Natural killer cell treated with Interleukin-12 subunit alpha and Interleukin-12 subunit beta and Interleukin-15 and Interleukin-18, amount 100 ng/mL, for 72 hours (primary cell): Measurements from ENCODE around the gene CMTM8. TPM values are rescaled to one million over a fixed set of nuclear protein-coding genes. Genes with fewer than 3 reads are reported as not detected.
A peak's percentile ranks its signal among the peaks of the same experiment; 100 is the strongest.

Experiments used
- ATAC-seq, 2 donors: fragments of 150-1000 bp; cut with Tn5 transposase in 1 of 2; sonication (Bioruptor Pico), chemical (Tn5 transposase) in 1 of 2; 2 replicates each; pipeline ENCODE4 v1.10.0; 2021
- DNase-seq: peaks from one replicate; pipeline ENCODE4 v3.0.0; 2022; ENCODE audit warnings: low spot score
- H3K27ac Mint-ChIP-seq, 2 donors: 1 replicate in 1 of 2; 2 replicates in 1 of 2; pipeline ENCODE4 v1.8.0; 2022; ENCODE audit warnings: mixed read lengths in 2 of 2, mild to moderate bottlenecking in 1 of 2, moderate library complexity in 1 of 2
- H3K27me3 Mint-ChIP-seq, 2 donors: 1 replicate in 1 of 2; 2 replicates in 1 of 2; pipeline ENCODE4 v1.8.0; 2022; ENCODE audit warnings: mixed read lengths in 2 of 2
- H3K36me3 Mint-ChIP-seq: one replicate; pipeline ENCODE4 v1.8.0; 2022; ENCODE audit warnings: mixed read lengths
- H3K4me1 Mint-ChIP-seq, 2 donors: 1 replicate in 1 of 2; 2 replicates in 1 of 2; pipeline ENCODE4 v1.8.0; 2022; ENCODE audit warnings: low read depth in 2 of 2, mixed read lengths in 2 of 2, mild to moderate bottlenecking in 1 of 2
- H3K4me3 Mint-ChIP-seq: one replicate; pipeline ENCODE4 v1.8.0; 2022; ENCODE audit warnings: mixed read lengths
- H3K9me3 Mint-ChIP-seq: 2 replicates; pipeline ENCODE4 v1.8.0; 2022; ENCODE audit warnings: mixed read lengths
- total RNA-seq, 2 donors: library from RNA; stranded (reverse); gene quantifications; one replicate each; pipeline ENCODE4 v1.2.3, GENCODE V29; 2022

The CMTM8 gene
- total RNA-seq, 2 donors from 2014 or later = 0.36 to 0.48 TPM

DNA sequence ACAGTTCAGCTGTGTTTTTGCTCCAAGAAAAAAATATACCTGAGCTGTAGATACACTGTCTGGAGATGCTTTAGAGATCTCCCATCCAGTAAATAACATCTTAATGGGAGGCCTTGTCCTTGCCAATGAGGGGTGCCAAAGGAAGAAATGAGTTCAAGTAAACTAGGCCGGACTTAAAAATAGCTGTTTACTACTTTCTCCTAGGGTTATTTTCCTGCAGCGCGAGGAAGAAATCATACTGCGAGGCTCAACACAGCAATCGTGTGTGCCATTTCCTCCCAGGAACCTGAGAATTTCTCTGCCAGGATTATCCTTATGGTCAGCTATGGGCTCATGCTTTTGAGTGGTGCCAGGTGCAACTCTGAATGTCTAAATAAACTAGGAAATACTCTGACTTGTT, 71.9 kb downstream of the CMTM8 start:
- H3K9me3 Mint-ChIP-seq = no peaks in the 10 kb centered on the region
- ATAC-seq (no peak), DNase-seq (no peak)
- no peak overlapping the region for H3K4me3 Mint-ChIP-seq
- no peak overlapping the region for H3K27ac Mint-ChIP-seq
- peaks cover 7 to 13% of the 10 kb centered on the region in 2 donors for H3K27me3 Mint-ChIP-seq
- H3K4me1 Mint-ChIP-seq = peaks cover 8 to 9% of the 10 kb centered on the region in 2 donors
- H3K36me3 Mint-ChIP-seq = no peaks in the 10 kb centered on the region

DNA sequence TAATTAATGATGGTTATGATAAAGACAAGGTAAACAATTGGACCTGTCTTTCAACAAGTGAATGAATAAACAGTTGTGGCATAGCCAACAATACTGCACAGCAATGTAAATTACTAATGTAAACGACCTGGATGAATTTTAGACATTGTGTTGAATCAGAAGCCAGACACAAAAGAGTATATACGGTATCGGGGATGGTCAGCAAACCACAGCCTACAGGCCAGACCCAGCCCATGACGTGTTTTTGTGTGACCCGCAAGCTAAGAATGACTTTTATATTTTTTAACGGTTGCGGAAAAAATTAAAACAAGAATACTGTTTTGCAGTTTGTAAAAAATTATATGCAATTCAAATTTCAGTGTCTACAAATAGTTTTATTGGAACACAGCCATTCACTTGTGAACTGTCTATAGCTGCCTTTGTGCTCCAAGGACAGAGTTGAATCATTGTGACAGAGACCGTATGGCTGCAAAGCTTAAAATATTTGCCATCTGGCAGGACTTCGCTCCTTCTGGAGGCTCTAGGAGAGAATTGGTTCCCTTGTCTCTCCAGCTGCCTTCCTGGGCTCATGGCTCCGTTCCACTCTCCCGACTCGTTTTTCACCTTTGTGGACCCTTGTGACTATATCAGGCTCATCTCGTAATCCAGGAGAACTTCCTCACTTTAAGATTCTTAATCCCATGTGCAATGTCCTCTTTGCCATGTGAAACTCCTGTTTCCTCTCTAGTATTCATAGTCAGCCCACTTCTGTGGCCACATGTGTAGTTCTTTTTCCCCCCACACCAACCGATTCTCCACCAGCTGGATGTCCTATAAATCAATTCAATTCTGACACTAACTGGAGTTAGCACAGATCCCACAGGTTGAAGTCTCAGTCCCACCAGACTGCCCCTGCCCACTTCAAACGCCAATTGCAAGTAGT, 72.7 kb downstream of the CMTM8 start:
- Mint-ChIP-seq H3K27ac (no peak overlapping the region), H3K36me3 (no peaks in the 10 kb centered on the region), H3K4me1 (peaks cover 8 to 9% of the 10 kb centered on the region in 2 donors)

GRCh38 chr3:32312251-32312650, 73.8 kb downstream of the CMTM8 start:
- no peak overlapping the region for H3K4me3 Mint-ChIP-seq
- no peak for DNase-seq
- H3K27me3 Mint-ChIP-seq = peaks cover 6 to 11% of the 10 kb centered on the region in 2 donors
- peaks cover 8 to 9% of the 10 kb centered on the region in 2 donors for H3K4me1 Mint-ChIP-seq
- H3K36me3 Mint-ChIP-seq = no peaks in the 10 kb centered on the region
- no peaks in the 10 kb centered on the region for H3K9me3 Mint-ChIP-seq
- no peak overlapping the region for H3K27ac Mint-ChIP-seq
- no peak for ATAC-seq

More for the DNA sequence above, 72.7 kb downstream of the CMTM8 start:
- Mint-ChIP-seq H3K27me3 (peaks cover 7 to 13% of the 10 kb centered on the region in 2 donors), H3K9me3 (no peaks in the 10 kb centered on the region), H3K4me3 (no peak overlapping the region)
- ATAC-seq (no peak), DNase-seq (no peak)

- H3K36me3 Mint-ChIP-seq = no peaks in the 10 kb centered on the region
- H3K4me3 Mint-ChIP-seq = no peak overlapping the region
- H3K27ac Mint-ChIP-seq = peak overlapping the region in 1 of 2 donors; percentile 30
- ATAC-seq = no peak
- H3K27me3 Mint-ChIP-seq = peaks cover 6 to 8% of the 10 kb centered on the region in 2 donors
- H3K9me3 Mint-ChIP-seq = no peaks in the 10 kb centered on the region
- peaks cover 8 to 9% of the 10 kb centered on the region in 2 donors for H3K4me1 Mint-ChIP-seq
- no peak for DNase-seq
Measured at GRCh38 chr3:32313169-32313568, 74.7 kb downstream of the CMTM8 start.

GRCh38 chr3:32313723-32314473, 75.4 kb downstream of the CMTM8 start:
- Mint-ChIP-seq H3K4me3 (peak overlapping the region; percentile 29), H3K9me3 (no peaks in the 10 kb centered on the region), H3K36me3 (no peaks in the 10 kb centered on the region), H3K4me1 (peaks cover 8 to 9% of the 10 kb centered on the region in 2 donors), H3K27ac (peak overlapping the region in 1 of 2 donors; percentile 30), H3K27me3 (peaks cover 6 to 8% of the 10 kb centered on the region in 2 donors)
- ATAC-seq (peak; percentile 15 to 44), DNase-seq (no peak)

DNA sequence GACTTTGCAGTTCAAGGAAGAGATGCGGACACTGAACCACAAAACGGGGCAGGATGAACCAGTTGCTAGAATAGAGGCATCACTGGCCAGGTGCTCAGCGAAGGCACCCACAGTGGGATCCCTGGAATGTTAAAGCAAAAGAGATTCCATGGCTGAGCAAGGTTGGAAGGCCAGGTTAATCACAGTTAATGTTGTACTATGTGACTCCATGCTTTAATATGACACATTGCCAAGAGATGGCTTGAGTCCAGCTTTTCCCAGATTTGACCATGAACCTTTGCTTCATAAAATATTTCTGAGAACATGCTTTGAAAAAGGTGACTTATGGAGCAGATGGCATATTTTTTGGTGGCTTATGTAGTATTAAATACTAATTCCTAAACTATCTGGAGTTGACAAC, 77.0 kb downstream of the CMTM8 start:
- DNase-seq (no peak), ATAC-seq (no peak)
- no peak overlapping the region for H3K27ac Mint-ChIP-seq
- no peaks in the 10 kb centered on the region for H3K36me3 Mint-ChIP-seq
- no peaks in the 10 kb centered on the region for H3K9me3 Mint-ChIP-seq
- peaks cover 9 to 13% of the 10 kb centered on the region in 2 donors for H3K27me3 Mint-ChIP-seq
- peaks cover 8 to 9% of the 10 kb centered on the region in 2 donors for H3K4me1 Mint-ChIP-seq
- H3K4me3 Mint-ChIP-seq = no peak overlapping the region

DNA sequence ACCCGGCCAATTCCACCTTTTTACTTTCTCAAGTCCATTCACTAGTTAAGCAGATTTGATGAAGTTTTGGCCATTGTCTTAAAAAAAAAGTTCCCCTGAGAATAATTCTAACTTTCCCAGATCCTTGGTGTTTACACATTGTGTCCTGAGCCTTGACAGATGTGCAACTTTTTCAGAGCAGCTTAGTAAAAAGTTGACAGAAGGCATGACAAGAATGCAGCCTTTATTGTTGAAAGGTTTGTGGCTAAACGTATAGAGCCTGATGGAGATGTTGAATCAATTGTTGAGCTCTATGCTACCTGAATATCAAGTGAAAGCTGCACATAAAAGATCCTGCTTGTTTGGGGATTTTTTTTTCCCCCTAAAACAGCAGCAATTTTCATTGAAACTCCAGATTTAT, 77.8 kb downstream of the CMTM8 start:
- Mint-ChIP-seq H3K36me3 (no peaks in the 10 kb centered on the region), H3K4me3 (no peak overlapping the region), H3K4me1 (peaks cover 9 to 10% of the 10 kb centered on the region in 2 donors), H3K9me3 (no peaks in the 10 kb centered on the region), H3K27ac (no peak overlapping the region), H3K27me3 (peaks cover 13% of the 10 kb centered on the region in 2 donors)
- no peak for DNase-seq
- no peak for ATAC-seq

DNA sequence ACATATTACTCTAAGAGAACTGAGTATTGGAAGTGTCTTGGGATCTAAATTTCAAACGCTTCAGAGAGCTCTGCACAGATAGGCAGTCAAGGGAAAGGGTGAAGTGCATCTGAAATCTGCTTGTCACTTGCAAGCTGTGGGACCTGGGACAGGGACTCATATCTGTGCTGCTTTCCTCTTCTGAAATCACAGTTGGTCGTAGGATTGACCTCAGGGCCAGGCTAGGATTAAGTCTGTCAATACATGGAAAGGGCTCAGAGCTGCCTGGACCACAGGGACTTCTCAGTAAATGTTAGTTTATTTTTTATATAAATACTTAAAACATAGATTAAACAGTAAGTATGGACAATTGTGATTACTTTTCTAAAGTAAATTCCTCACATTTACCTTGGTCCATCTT, 78.5 kb downstream of the CMTM8 start:
- no peak for DNase-seq
- Mint-ChIP-seq H3K9me3 (no peaks in the 10 kb centered on the region), H3K36me3 (no peaks in the 10 kb centered on the region), H3K27me3 (peaks cover 13% of the 10 kb centered on the region in 2 donors), H3K4me3 (no peak overlapping the region), H3K4me1 (peaks cover 9 to 10% of the 10 kb centered on the region in 2 donors), H3K27ac (no peak overlapping the region)
- ATAC-seq = no peak

DNA sequence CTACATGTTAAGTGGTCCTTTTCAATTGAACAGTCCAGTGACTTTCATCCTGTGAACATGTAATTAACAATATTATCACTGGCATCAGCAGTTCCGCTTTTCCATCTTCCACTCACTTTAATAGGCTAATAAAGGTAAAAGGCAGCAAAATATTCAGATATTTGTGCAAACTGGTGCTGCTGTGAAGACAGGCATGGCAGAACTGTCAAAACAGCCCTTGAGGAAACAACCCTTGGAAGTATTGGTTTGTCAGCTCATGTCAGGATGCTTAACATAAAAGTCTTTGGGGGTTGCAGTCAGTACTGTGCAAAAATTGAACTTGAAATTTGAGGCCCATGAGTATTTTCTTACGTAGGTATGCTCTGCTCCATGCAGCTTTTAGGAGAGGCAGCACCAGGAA, 81.1 kb downstream of the CMTM8 start:
- Mint-ChIP-seq H3K4me3 (no peak overlapping the region), H3K27me3 (peaks cover 5 to 9% of the 10 kb centered on the region in 2 donors), H3K27ac (no peak overlapping the region), H3K9me3 (no peaks in the 10 kb centered on the region), H3K4me1 (peaks cover 0 to 2% of the 10 kb centered on the region in 2 donors), H3K36me3 (no peaks in the 10 kb centered on the region)
- ATAC-seq (no peak), DNase-seq (no peak)

- Mint-ChIP-seq H3K36me3 (no peaks in the 10 kb centered on the region), H3K4me1 (peaks cover 0 to 2% of the 10 kb centered on the region in 2 donors), H3K9me3 (no peaks in the 10 kb centered on the region), H3K27me3 (peaks cover 5 to 9% of the 10 kb centered on the region in 2 donors), H3K4me3 (no peak overlapping the region), H3K27ac (no peak overlapping the region)
- no peak for DNase-seq
- ATAC-seq = no peak
Measured at GRCh38 chr3:32320080-32320479, 81.6 kb downstream of the CMTM8 start.

DNA sequence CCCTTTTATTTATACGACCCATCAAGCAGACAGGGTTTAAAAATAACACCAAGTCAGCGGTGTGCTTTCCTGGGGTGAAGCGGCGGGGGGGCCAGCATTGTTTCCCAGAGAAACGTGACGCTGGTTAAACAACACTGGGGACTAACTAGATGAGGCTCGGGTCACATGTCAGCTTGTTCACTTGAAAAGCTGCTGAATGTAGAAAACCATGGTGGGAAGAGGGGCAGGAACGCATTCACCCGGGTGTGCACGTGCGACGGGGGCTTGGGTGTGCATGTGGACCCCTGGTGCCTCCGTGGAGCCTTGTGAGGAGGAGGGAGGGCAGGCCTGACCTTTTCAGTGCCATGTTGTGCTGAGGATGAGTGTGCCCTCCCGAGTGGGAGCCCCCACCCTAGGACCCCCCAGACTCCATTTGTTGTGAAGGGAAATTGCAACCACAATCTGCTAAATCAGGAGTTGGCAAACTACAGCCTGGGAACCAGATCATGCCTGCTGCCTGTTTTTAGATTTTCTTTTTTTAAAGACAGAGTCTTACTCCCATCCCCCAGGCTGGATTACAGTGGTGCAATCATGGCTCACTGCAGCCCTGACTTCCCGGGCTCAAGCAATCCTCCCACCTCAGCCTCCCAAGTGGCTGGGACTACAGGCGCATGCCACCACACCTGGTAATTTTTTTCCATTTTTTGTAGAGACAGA, 82.8 kb downstream of the CMTM8 start:
- Mint-ChIP-seq H3K4me1 (peaks cover 0 to 2% of the 10 kb centered on the region in 2 donors), H3K4me3 (no peak overlapping the region), H3K27ac (no peak overlapping the region), H3K27me3 (peaks cover 5 to 12% of the 10 kb centered on the region in 2 donors), H3K9me3 (no peaks in the 10 kb centered on the region), H3K36me3 (no peaks in the 10 kb centered on the region)
- no peak for ATAC-seq
- no peak for DNase-seq

DNA sequence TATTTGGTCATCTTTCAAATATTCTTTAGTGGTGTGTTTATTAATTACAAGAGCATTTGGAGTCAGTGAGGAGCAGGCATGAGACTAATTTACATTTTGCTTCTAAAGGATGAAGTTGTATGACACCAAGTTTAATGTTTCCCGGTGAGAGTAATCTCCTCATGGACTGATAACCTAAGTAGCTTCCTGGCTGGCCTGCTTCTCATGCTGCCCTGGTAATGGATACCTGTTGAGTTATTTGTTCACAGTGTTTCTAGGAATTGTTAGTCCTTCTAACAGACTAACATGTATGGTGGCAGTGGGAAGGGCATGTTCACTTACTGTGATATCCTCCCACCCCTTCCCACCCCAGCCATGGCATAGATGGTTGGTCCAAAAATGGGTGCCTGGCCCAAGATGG, 83.8 kb downstream of the CMTM8 start:
- peaks cover 5 to 12% of the 10 kb centered on the region in 2 donors for H3K27me3 Mint-ChIP-seq
- H3K36me3 Mint-ChIP-seq = no peaks in the 10 kb centered on the region
- no peak for ATAC-seq
- no peak overlapping the region for H3K27ac Mint-ChIP-seq
- H3K4me1 Mint-ChIP-seq = peaks cover 0 to 2% of the 10 kb centered on the region in 2 donors
- H3K4me3 Mint-ChIP-seq = no peak overlapping the region
- H3K9me3 Mint-ChIP-seq = no peaks in the 10 kb centered on the region
- no peak for DNase-seq

- no peaks in the 10 kb centered on the region for H3K36me3 Mint-ChIP-seq
- no peak for DNase-seq
- no peak overlapping the region for H3K4me3 Mint-ChIP-seq
- peaks cover 0 to 2% of the 10 kb centered on the region in 2 donors for H3K4me1 Mint-ChIP-seq
- peaks cover 5 to 10% of the 10 kb centered on the region in 2 donors for H3K27me3 Mint-ChIP-seq
- ATAC-seq = no peak
- no peak overlapping the region for H3K27ac Mint-ChIP-seq
- no peaks in the 10 kb centered on the region for H3K9me3 Mint-ChIP-seq
Measured at GRCh38 chr3:32323604-32324003, 85.1 kb downstream of the CMTM8 start.
